TTC549 (cell line): ENCODE measurements around the gene APBA3.

Source experiments
- FAIRE-seq: peaks from 2 replicates; lab custom pipeline; 2012; peaks lifted over from hg19 to GRCh38; lab: Jason Lieb, UNC

Gene APBA3

GRCh38 chr19:3746371-3747056 lies 15.0 kb downstream of the APBA3 start:
- no peak for FAIRE-seq

GRCh38 chr19:3745363-3746045 lies 16.0 kb downstream of the APBA3 start:
- FAIRE-seq: no peak

GRCh38 chr19:3743486-3743885 lies 18.0 kb downstream of the APBA3 start:
- FAIRE-seq: peak; percentile 48

- FAIRE-seq: no peak
These were observed 21.1 kb downstream of the APBA3 start for GRCh38 chr19:3740431-3740830.

- FAIRE-seq: no peak
These were observed 22.8 kb downstream of the APBA3 start for GRCh38 chr19:3738477-3739220.

GRCh38 chr19:3737487-3738205 lies 23.8 kb downstream of the APBA3 start:
- FAIRE-seq: no peak

- FAIRE-seq: no peak
These were observed 25.3 kb downstream of the APBA3 start for GRCh38 chr19:3736106-3736724.

GRCh38 chr19:3734310-3734600 lies 27.2 kb downstream of the APBA3 start:
- FAIRE-seq: no peak

- no peak for FAIRE-seq
These were observed 27.8 kb downstream of the APBA3 start for GRCh38 chr19:3733549-3734309.

GRCh38 chr19:3732108-3732507 lies 29.4 kb downstream of the APBA3 start:
- FAIRE-seq: no peak

GRCh38 chr19:3730457-3730958 lies 31.0 kb downstream of the APBA3 start:
- FAIRE-seq: no peak

GRCh38 chr19:3725640-3726310 lies 35.7 kb downstream of the APBA3 start:
- no peak for FAIRE-seq

- FAIRE-seq: no peak
These were observed 36.4 kb downstream of the APBA3 start for GRCh38 chr19:3725121-3725520.

GRCh38 chr19:3723883-3724282 lies 37.6 kb downstream of the APBA3 start:
- no peak for FAIRE-seq

- no peak for FAIRE-seq
These were observed 38.4 kb downstream of the APBA3 start for GRCh38 chr19:3723110-3723488.

- no peak for FAIRE-seq
These were observed 38.9 kb downstream of the APBA3 start for GRCh38 chr19:3722443-3723109.

- no peak for FAIRE-seq
These were observed 39.5 kb downstream of the APBA3 start for GRCh38 chr19:3721887-3722442.

GRCh38 chr19:3721131-3721886 lies 40.2 kb downstream of the APBA3 start:
- FAIRE-seq: no peak

- no peak for FAIRE-seq
These were observed 41.1 kb downstream of the APBA3 start for GRCh38 chr19:3720349-3720917.
